ENCODE data around the gene PLXNB1. TPM values are rescaled to one million over a fixed set of nuclear protein-coding genes. Genes with fewer than 3 reads are reported as not detected.
"Not testable (repeated sequence)": the region's sequence is repeated elsewhere in the genome, so short reads cannot be mapped to it uniquely, and the experiment has no call there.

The PLXNB1 gene, protein sequence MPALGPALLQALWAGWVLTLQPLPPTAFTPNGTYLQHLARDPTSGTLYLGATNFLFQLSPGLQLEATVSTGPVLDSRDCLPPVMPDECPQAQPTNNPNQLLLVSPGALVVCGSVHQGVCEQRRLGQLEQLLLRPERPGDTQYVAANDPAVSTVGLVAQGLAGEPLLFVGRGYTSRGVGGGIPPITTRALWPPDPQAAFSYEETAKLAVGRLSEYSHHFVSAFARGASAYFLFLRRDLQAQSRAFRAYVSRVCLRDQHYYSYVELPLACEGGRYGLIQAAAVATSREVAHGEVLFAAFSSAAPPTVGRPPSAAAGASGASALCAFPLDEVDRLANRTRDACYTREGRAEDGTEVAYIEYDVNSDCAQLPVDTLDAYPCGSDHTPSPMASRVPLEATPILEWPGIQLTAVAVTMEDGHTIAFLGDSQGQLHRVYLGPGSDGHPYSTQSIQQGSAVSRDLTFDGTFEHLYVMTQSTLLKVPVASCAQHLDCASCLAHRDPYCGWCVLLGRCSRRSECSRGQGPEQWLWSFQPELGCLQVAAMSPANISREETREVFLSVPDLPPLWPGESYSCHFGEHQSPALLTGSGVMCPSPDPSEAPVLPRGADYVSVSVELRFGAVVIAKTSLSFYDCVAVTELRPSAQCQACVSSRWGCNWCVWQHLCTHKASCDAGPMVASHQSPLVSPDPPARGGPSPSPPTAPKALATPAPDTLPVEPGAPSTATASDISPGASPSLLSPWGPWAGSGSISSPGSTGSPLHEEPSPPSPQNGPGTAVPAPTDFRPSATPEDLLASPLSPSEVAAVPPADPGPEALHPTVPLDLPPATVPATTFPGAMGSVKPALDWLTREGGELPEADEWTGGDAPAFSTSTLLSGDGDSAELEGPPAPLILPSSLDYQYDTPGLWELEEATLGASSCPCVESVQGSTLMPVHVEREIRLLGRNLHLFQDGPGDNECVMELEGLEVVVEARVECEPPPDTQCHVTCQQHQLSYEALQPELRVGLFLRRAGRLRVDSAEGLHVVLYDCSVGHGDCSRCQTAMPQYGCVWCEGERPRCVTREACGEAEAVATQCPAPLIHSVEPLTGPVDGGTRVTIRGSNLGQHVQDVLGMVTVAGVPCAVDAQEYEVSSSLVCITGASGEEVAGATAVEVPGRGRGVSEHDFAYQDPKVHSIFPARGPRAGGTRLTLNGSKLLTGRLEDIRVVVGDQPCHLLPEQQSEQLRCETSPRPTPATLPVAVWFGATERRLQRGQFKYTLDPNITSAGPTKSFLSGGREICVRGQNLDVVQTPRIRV (N-terminal part only)
- total RNA-seq: 10 to 100 TPM; 76.4 to 76.7 TPM
- long read RNA-seq, donor 1, partial matches to known transcripts: 27 of 41 reads
- long read RNA-seq, donor 1, other reads (novel, unspliced or antisense): 14 of 41 reads
- long read RNA-seq, donor 2, partial matches to known transcripts: 63 of 73 reads
- long read RNA-seq, donor 2, other reads (novel, unspliced or antisense): 9 of 73 reads

DNA sequence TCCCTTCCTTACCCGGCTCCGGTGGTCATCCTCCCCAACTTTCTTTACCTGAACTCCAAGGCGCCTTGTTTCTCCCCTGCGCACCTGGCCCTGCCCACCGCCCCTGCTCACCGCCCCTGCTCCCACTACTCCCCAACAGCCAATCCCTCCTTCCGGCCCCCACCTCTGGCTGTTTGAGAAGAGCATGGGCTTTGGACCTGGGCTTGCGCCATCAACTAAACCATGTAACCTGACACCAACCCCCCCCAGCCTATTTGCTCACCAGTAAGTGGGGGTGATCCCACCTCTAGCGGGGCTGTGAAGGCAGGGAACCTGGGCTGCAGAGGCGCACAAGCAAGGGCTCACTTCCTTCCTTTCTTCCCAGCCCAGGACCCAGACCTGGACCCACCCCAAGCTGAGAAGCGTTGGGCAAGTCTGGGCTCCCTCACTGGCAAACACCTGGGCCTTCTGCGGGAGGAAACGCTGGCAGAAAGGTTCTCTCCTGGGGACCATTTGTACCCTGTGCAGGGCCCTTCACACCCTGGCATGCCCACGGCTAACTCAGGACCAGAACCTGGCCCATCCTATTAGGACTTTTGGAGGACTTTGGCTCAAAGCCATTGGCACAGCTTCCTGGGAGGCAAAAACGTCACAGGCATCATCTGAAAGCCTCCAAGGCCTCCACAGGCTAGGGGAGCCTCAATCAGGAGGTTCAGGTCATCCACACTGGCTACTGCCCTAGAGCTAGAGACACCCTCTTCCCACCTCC lies at the start of gene PLXNB1:
Gene PLXNB1, minus strand, starts transcription at position 127 of the 748 bp plus-strand sequence. CDS start 5,475 bp downstream, outside the sequence.
- peak; percentile 86 for DNase-seq (ENCODE audit: low spot score)
- intact Hi-C loops (cut with DNase I): loop anchor here in 1 of 2 donors (2.0 kb wide), 1 partner anchor 27 kb away; no protein-coding TSS in a partner anchor

DNA sequence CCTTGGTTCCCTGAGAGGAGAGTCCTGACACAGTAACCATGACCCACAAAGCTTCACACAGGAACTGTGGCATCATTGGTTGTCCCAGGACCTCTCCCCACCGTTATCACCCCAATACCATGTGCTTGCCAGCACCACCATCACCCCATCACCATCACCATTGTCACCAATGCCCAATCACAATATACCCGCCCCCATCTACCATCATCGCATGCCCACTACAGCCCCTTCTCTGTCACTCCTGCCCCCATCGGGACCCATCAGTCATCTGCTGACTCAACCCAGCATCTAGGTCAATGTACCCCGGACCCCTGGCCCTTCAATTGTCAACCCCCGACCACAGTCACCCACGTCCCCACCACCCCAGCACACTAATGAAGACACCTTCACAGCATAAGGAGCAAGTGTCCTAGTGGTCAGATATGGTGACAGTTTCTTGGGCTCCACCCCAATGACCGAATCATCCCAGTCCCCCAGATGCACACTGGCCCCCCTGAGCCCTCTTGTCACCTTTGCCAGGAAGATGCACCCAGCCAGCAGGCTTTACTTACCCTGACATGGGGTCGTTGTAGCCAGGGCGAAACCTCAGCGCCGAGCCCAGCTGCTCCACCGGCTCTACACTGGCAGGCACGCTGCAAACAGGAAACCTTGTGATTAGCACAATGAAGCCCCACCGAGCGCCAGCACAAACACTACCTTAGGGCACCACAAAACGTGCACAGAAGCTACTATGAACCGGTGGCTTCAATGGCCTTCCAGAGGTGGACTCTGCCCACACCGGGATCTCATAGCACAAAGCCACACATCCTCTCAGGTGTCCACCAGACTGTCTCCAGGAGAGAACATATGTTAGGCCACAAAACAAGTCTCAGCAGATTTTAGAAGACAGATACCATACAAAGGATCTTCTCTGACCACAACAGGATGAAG lies 49.0 kb upstream of the PLXNB1 start:
- DNase-seq (ENCODE audit: low spot score): peak; percentile 78
- intact Hi-C loops (cut with DNase I): no loop called here

DNA sequence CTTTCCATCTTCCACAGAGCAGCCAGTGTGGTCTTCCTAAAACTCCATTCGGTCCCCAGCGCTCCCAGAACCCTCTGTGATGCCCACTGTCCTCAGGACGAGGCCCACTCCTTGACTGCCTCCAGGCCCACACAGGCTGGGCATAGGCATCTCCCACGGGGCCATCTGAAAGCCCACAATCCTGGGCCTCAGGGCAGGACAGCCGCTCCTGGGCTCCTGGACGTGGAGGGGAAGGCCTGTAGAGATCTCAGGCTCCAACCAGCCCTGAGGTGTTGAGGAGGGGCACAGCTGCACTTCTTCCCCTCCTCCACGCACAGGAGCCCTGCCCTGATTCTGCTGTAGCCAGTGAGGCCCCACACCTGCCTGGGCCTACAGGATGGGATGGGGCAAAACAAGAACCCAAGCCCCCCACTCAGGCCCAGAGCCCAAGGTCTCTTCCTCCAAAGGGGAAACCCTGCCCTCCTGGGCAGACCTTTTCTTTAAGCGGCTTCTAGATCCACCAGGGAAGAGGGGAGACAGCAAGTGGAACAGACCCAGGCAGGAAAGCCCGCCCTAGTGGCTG lies 48.2 kb upstream of the PLXNB1 start:
- intact Hi-C loops (cut with DNase I): no loop called here
- peak; percentile 62 for DNase-seq (ENCODE audit: low spot score)

DNA sequence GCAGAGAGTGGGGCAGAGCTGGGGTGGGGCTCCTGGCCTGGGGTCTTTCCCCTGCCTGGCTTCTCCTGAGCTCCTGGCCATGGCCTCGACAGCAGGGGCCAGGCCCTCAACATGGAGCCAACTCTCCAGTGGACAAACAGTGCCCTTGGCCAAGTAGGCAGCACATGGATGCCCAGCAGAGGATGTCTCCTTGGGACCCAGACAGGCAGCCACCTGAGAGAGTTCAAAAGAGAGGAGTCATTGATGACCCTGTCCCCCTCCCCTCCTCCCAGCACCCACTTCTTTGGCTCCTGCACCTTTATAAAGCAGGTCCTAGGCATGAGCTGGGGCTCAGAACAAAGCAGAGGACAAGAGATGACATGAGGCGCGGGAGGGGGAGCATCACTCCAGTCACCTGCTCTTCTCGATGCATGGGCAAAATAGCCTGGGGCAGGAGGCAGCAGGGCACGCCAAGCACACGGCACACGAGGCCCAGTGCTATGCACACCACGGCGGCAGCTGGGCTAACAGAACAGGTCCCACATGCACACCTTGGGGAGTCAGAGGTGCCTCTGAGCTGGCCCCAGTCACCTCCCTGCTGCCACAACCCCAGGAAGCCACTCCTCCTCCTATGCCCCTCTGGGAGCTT lies 46.7 kb upstream of the PLXNB1 start:
- intact Hi-C loops (cut with DNase I): no loop called here
- DNase-seq (ENCODE audit: low spot score): peak; percentile 62

DNA sequence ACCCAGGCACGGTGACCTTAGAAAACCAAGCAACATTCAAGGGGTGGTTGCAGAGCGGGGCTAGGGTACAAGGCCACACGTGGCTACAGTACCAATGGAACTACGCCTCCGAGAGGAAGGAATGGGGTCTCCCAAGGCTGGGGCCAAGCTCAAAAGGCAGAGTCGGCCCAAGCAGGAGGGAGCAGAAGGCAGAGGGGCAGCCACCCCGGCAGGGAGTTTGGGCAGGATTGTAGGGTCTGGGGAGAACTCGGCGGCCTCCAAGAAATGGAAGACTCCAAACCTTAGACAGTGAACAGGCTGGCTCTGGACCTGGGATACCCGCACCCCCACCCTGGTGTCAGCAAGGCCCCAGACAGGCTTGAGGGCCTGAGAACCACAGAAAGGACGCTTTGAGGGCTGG lies 45.3 kb upstream of the PLXNB1 start:
- DNase-seq (ENCODE audit: low spot score): peak; percentile 57
- intact Hi-C loops (cut with DNase I): no loop called here

DNA sequence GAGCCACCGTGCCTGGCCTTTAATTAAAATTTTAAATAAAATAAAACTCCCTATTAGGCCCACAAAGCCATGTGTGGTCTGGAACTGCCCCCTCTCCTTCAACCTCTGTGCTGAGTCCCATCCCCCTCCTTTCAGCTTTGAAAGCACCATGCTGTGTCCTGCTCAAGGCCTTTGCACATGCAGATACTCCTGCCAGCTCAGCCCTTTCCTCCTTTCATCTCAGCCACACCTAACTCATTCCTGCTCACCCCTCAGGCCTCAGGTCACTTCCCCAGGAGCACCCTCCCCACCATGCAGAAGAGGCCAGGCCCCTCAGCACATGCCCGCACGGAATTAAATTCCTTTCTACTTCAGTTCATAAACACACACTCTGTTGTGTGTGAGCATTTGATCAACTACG lies 44.7 kb upstream of the PLXNB1 start:
- intact Hi-C loops (cut with DNase I): no loop called here
- DNase-seq (ENCODE audit: low spot score): peak; percentile 28

DNA sequence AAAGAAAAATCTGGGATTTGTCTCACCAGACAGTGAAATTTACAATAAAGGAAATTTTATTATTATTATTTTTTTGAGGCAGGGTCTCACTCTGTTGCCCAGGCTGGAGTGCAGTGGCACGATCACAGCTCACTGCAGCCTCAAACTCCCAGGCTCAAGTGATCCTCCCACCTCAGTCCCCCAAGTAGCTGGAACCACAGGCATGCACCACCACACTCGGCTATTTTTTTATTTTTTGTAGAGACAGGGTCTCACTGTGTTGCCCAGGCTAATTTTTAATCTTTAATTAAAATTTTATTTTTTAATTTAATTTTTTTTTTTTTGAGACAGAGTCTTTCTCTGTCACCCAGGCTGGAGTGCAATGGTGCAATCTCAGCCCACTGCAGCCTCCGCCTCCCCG lies 44.1 kb upstream of the PLXNB1 start:
- intact Hi-C loops (cut with DNase I): not testable (repeated sequence)
- DNase-seq (ENCODE audit: low spot score): peak; percentile 18

DNA sequence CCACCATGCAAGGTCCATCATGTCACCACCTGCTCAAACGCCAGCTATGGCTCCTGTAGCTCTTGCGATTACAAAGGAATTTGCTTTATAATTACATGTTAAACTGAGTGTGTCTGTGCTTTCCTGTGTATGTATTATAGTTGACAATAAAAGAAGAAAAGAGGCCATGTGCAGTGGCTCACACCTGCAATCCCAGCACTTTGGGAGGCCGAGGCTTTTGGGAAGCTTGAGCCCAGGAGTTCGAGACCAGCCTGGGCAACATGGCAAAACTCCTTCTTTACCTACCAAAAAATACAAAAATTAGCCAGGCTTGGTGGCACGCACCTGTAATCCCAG lies 43.7 kb upstream of the PLXNB1 start:
- intact Hi-C loops (cut with DNase I): loop anchor here (1.0 to 2.0 kb wide), 2 partner anchors 26 to 29 kb away; no protein-coding TSS in a partner anchor

DNA sequence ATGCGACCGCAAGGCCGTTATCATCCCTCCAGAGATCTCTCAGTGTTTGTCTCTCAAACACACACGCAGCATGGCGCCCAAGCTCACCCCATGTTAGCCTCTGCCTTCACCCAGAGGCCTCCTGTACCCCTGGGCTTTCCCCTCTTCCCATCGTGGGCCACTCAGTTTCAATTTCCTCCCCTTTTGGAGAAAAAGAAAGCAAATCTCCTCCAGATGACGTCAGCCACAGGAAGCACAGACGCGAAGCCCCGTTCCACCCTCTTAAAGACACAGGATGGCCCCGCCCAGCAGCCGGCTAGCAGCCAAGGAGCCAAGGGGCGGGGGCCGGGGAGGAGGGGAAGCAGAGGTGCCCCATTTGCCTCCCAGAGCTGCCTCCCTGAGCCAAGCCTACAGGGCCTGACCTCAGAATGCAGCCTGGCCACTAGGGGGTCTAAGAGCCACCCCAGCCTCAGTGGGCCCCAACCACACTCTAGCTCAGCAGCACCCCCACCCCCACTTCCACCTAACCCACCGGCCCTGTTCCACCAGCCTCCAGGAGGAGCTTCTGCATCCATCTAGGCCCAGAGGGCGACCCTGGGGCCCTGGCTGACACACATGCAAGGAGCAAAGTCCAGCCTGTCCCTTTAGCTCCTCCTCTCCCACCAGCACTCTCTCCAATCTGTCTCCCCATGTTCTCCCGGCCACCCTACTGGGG lies 43.2 kb upstream of the PLXNB1 start:
- DNase-seq (ENCODE audit: low spot score): peak; percentile 96
- intact Hi-C loops (cut with DNase I): loop anchor here (1.0 to 2.0 kb wide), 2 partner anchors 26 to 30 kb away; no protein-coding TSS in a partner anchor

More for the DNA sequence above, 43.7 kb upstream of the PLXNB1 start:
- no peak for DNase-seq (ENCODE audit: low spot score)

DNA sequence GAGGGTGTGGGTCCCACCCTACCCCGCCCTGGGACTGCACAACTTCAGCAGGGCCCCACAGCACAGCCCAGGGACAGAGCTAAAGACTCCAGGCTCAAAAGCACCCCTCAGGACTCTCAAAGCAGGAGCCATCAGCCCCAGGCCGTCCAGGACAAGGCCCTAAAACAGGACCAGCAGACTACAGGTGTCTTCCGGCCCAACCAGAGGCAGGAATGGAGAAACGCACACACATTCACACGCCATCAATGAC lies 42.7 kb upstream of the PLXNB1 start:
- intact Hi-C loops (cut with DNase I): loop anchor here in 1 of 2 donors (2.0 kb wide), 1 partner anchor 30 kb away; no protein-coding TSS in a partner anchor
- DNase-seq (ENCODE audit: low spot score): no peak

DNA sequence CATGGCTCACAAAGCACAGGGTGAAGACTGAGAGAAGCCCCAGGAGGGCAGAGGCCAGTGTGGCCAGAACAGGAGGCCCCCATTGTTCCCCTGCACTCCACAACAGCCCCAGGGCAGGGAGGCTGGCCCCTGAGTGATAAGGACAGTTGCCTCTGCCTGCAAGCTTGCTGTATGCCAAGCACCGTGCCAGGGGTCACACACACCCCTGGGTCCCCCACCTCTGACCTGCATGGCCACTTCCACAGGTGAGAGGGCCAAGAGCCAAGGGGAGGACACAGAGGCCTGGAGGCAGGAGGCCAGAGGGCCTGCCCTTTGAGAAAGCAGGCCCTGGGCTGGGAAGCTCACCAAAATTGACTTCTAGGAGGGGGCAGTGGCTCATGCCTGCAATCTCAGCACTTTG lies 40.4 kb upstream of the PLXNB1 start:
- peak; percentile 60 for DNase-seq (ENCODE audit: low spot score)
- intact Hi-C loops (cut with DNase I): no loop called here

DNA sequence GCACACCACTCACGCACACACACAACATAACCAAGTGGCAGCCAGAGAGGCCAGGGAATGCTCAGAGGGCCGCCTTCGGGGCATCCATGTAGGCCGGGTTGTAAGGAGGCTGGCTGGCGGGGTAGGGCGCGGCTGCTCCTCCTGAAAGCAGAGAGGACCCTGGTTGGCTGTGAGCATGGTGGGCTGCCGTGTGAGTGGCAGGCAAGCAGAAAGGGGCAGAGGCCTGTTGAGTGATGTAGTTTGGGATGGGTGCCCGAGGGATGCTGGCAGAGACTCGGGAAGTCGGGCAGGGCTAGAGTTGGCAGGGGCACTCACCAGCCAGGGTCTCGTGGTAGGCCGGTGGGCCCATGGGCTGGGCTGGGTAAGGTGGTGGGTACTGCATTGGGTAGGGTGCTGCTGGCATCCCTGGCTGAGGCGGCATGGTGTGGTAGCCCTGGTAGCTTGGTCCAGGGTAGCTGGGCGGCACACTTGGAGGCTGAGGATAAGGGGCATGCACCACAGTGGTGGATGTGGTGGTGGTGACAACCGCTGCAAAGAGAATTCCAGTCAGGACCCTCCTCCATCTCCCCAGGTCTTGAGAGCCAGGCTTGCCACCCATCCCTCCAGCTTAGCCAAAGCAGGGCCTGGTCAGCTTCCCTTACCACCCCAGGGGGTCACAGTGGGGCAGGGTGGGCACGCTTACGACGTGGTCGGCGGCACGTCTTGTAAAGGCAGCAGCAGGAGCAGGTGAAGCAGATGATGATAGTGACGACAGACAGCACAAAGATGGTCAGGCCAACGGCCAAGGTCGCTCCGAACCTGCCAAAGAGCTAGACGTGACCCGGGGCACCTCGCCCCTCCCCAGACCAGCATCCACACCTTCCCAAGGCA lies 39.4 kb upstream of the PLXNB1 start:
- intact Hi-C loops (cut with DNase I): loop anchor here in 1 of 2 donors (10.0 kb wide), 1 partner anchor 216 kb away; the partner anchor contains the start of gene NCKIPSD
- DNase-seq (ENCODE audit: low spot score): peak; percentile 72

DNA sequence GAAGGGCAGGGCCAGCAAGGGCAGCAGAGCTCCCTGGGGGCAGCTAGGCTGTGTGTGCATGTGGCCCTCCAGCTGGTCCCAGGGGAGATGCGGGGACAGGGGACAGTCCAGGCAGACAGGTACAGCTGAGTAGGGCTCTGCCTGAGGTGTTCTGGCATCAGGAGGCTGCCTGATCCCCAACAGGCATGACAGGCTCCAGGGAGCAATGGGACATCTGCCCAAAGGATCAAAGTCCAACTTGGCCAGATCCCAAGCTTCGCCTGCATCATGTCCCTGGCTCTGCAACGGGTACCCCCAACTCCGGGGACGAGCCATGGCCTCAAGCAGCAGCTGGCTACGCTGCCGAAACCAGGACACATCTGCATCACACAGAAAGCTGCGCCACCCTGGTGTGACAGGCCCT lies 38.4 kb upstream of the PLXNB1 start:
- DNase-seq (ENCODE audit: low spot score): peak; percentile 70
- intact Hi-C loops (cut with DNase I): loop anchor here in 1 of 2 donors (10.0 kb wide), 1 partner anchor 216 kb away; the partner anchor contains the start of gene NCKIPSD

DNA sequence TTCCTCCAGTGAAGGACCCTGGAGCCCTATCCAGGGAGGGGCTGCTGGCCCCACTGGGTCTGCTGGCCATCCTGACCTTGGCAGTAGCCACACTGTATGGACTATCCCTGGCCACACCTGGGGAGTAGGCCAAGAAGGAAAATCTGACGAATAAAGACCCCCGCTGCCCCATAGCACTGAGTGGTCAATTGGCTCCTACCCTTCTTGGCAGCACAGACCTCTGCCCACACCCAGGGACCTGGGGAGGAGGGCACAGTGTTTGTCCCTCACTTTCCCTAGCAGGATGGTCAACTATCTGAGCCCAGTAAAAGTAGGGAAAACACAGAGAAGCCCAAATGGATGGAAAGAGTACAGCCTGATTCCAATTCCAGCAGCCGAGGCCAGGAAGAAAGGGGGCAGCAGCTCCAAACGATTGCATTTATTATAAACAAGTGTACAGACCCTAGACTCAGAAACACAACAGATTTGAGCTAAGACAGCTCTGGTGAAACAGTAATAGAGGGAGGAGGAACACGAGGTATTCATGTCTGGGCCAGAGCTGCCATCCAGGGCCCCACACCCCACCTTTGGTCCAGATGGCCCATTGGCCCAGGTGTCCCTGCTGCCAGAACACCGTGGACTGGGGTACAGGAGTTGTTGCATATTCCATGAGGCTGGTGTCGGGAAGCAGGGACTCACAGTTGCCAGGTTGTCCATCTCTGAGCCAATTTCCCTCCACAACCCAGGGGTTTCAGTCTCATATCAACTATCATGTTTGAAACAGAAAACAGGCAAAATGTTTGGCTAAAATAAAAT lies 37.8 kb upstream of the PLXNB1 start:
- peak; percentile 37 for DNase-seq (ENCODE audit: low spot score)

More for the DNA sequence above, 37.8 kb upstream of the PLXNB1 start:
- intact Hi-C loops (cut with DNase I): loop anchor here (2.0 to 10.0 kb wide), 2 partner anchors 79 to 217 kb away; partner anchors contain the start of gene NCKIPSD (in 1 of the 2)

Measured in posterior vena cava (tissue), 2 donors.